Suprapubic skin (tissue), 4 donors: ENCODE measurements around the gene TRMT112. TPM values are rescaled to one million over a fixed set of nuclear protein-coding genes. Genes with fewer than 3 reads are reported as not detected.

Source experiments
- DNase-seq, 2 donors: peaks; one replicate each; pipeline ENCODE4 v3.0.0-alpha.2; 2019; ENCODE audit warnings: low spot score in 2 of 2
- H3K27ac ChIP-seq: fragments of 200-600 bp; sonication (generic); one replicate; pipeline ENCODE4 v1.5.1; 2019
- H3K27me3 ChIP-seq: fragments of 200-600 bp; sonication (generic); one replicate; pipeline ENCODE4 v1.5.1; 2019
- H3K36me3 ChIP-seq: fragments of 200-600 bp; sonication (generic); one replicate; pipeline ENCODE4 v1.5.1; 2019
- H3K4me1 ChIP-seq: fragments of 200-600 bp; sonication (generic); one replicate; pipeline ENCODE4 v1.5.1; 2019
- H3K4me3 ChIP-seq: fragments of 200-600 bp; sonication (generic); one replicate; pipeline ENCODE4 v1.5.1; 2019; ENCODE audit warnings: mild to moderate bottlenecking
- H3K9me3 ChIP-seq: fragments of 200-600 bp; sonication (generic); one replicate; pipeline ENCODE4 v1.5.1; 2019
- CTCF ChIP-seq, 2 donors: fragments of 200-600 bp in 1 of 2; fragments of 450-650 bp in 1 of 2; sonication (generic) in 1 of 2; IDR thresholded peaks; one replicate each; pipeline ENCODE4 v1.5.1; 2016 to 2019; ENCODE audit warnings: antibody characterized with exemption in 2 of 2, mild to moderate bottlenecking in 1 of 2, moderate library complexity in 1 of 2
- EP300 ChIP-seq: sonication (generic); formaldehyde crosslinking; IDR thresholded peaks from one replicate; pipeline ENCODE4 v1.6.1; 2017; ENCODE audit warnings: antibody characterized with exemption
- POLR2A ChIP-seq, 2 donors: fragments of 450-650 bp; IDR thresholded peaks; one replicate each; pipeline ENCODE4 v1.6.1; 2017; ENCODE audit warnings: antibody characterized with exemption in 2 of 2, mild to moderate bottlenecking in 2 of 2, moderate library complexity in 2 of 2
- POLR2AphosphoS5 ChIP-seq, 3 donors: sonication (generic); formaldehyde crosslinking; IDR thresholded peaks; one replicate each; pipeline ENCODE4 v1.6.1; 2017; ENCODE audit warnings: antibody characterized with exemption in 3 of 3
- WGBS: methylation state at CpG from one replicate; pipeline ENCODE4 v1.1.5; 2018; 5-methylcytosine and 5-hydroxymethylcytosine counted together
- total RNA-seq, 4 donors: library from RNA; depleted of rRNA; stranded (reverse); fragments of >200 nt; gene quantifications; one replicate each; pipeline ENCODE4 v1.1.0, GENCODE V29; 2016

Gene TRMT112
- total RNA-seq, 4 donors from 2014 or later, result 170 to 332 (median 255) TPM

GRCh38 chr11:64323373-64323772, 6.0 kb upstream of the TRMT112 start:
- H3K9me3 ChIP-seq, result no peaks in the 10 kb centered on the region
- peaks cover 25% of the 10 kb centered on the region for H3K36me3 ChIP-seq
- 53% methylated on average over 3 of the region's 5 CpGs for WGBS
- no peak for DNase-seq
- no peaks in the 10 kb centered on the region for H3K27me3 ChIP-seq
- no peak for TF ChIP-seq EP300
- TF ChIP-seq POLR2AphosphoS5 (IDR thresholded peaks at IDR 0.05), result no peak
- TF ChIP-seq POLR2A (IDR thresholded peaks at IDR 0.05), result no peak
- TF ChIP-seq CTCF (IDR thresholded peaks at IDR 0.05), result no peak
- no peak overlapping the region for H3K27ac ChIP-seq
- no peak overlapping the region for H3K4me3 ChIP-seq
- H3K4me1 ChIP-seq, result peaks cover 54% of the 10 kb centered on the region

DNA sequence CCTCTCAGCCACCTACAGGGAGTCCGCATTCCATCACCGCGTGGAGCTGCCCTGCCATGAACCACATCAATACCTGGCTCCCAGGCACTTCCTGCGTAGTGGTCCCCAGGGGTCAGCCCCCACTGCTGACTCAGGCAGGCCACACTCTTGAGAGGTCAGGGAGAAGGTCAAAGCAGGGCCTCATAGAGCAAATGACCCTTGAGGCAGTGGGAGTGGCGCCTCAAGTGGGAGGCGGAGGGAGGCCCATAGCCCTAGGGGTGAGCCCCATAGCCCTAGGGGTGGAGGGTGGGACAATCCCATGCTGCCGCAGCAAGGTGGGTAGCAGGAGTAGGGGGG, 5.5 kb upstream of the TRMT112 start:
- no peak for DNase-seq
- 67% methylated on average over 3 of the region's 7 CpGs for WGBS
- Histone ChIP-seq H3K36me3 (peaks cover 25% of the 10 kb centered on the region), H3K27me3 (no peaks in the 10 kb centered on the region), H3K4me3 (no peak overlapping the region), H3K27ac (no peak overlapping the region), H3K4me1 (peaks cover 54% of the 10 kb centered on the region), H3K9me3 (no peaks in the 10 kb centered on the region)
- no peak for TF ChIP-seq POLR2A (IDR thresholded peaks at IDR 0.05)
- no peak for TF ChIP-seq CTCF (IDR thresholded peaks at IDR 0.05)

- no peak for TF ChIP-seq CTCF (IDR thresholded peaks at IDR 0.05)
- TF ChIP-seq EP300, result no peak
- peak in 1 of 3 donors; percentile 23 for TF ChIP-seq POLR2AphosphoS5 (IDR thresholded peaks at IDR 0.05)
- no peak for TF ChIP-seq POLR2A (IDR thresholded peaks at IDR 0.05)
- no peak overlapping the region for H3K4me3 ChIP-seq
- H3K9me3 ChIP-seq, result no peaks in the 10 kb centered on the region
- peak overlapping the region; percentile 15 for H3K27ac ChIP-seq
- no peak for DNase-seq
- peaks cover 25% of the 10 kb centered on the region for H3K36me3 ChIP-seq
- WGBS, result 75% methylated on average over 5 of the region's 5 CpGs
- peaks cover 60% of the 10 kb centered on the region for H3K4me1 ChIP-seq
- no peaks in the 10 kb centered on the region for H3K27me3 ChIP-seq
Measured at GRCh38 chr11:64321533-64321932, 4.2 kb upstream of the TRMT112 start.

- H3K4me1 ChIP-seq, result peaks cover 65% of the 10 kb centered on the region
Measured at GRCh38 chr11:64321026-64321425, 3.7 kb upstream of the TRMT112 start.

DNA sequence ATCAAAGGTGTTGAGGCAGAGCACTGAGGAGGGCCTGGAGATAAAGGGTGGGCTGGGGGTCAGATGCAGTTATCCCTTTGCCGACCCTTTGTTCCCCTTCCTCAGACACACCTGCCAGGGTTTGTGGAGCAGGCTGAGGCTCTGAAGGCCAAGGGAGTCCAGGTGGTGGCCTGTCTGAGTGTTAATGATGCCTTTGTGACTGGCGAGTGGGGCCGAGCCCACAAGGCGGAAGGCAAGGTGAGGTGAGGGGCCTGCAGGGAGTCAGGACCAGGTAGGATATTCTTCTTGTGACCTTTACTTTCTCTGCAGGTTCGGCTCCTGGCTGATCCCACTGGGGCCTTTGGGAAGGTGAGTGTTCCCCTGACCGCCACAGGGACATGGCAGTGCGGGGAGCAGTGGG, 3.2 kb upstream of the TRMT112 start:
- WGBS, result 98% methylated on average over 7 of the region's 7 CpGs
- H3K4me1 ChIP-seq, result peaks cover 68% of the 10 kb centered on the region
- DNase-seq, result no peak

More at GRCh38 chr11:64321026-64321425, 3.7 kb upstream of the TRMT112 start:
- no peak for DNase-seq
- TF ChIP-seq POLR2A (IDR thresholded peaks at IDR 0.05) (no peak), POLR2AphosphoS5 (IDR thresholded peaks at IDR 0.05) (no peak), CTCF (IDR thresholded peaks at IDR 0.05) (no peak), EP300 (no peak)
- Histone ChIP-seq H3K27ac (peak overlapping the region; percentile 15), H3K9me3 (no peaks in the 10 kb centered on the region), H3K27me3 (no peaks in the 10 kb centered on the region), H3K36me3 (peaks cover 28% of the 10 kb centered on the region), H3K4me3 (no peak overlapping the region)
- 81% methylated on average over 5 of the region's 5 CpGs for WGBS

More for the DNA sequence above, 3.2 kb upstream of the TRMT112 start:
- TF ChIP-seq EP300 (no peak), CTCF (IDR thresholded peaks at IDR 0.05) (no peak), POLR2AphosphoS5 (IDR thresholded peaks at IDR 0.05) (no peak), POLR2A (IDR thresholded peaks at IDR 0.05) (no peak)
- H3K27ac ChIP-seq, result no peak overlapping the region
- peaks cover 33% of the 10 kb centered on the region for H3K36me3 ChIP-seq
- no peaks in the 10 kb centered on the region for H3K9me3 ChIP-seq
- no peaks in the 10 kb centered on the region for H3K27me3 ChIP-seq
- H3K4me3 ChIP-seq, result no peak overlapping the region
